ENCODE measurements around the gene ARHGEF16. TPM values are rescaled to one million over a fixed set of nuclear protein-coding genes. Genes with fewer than 3 reads are reported as not detected.

The ARHGEF16 gene
- total RNA-seq, 4 donors from 2014 or later: 0.42 to 0.98 (median 0.69) TPM

DNA sequence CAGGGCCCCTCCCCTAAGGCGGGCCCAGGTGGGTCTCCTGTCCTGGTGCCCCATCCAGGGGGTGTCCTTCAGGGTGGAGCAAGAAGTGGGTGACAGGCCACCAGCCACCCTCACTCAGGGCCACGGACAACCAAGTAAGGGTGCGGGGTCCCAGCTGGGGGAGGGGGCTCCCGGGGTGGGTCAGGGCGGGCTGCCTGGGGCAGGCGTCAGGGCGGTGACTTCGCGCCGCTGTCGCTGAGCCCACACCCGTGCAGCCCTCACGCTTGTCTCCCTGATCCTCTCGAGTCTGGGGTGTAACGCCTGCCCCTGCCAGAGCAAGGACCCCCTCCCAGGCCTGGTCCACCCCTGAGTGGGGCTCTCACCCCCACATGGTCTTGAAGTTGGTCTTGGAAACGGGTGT, 22.2 kb downstream of the ARHGEF16 start:
- intact Hi-C loops (cut with DNase I): no loop called here
- TF ChIP-seq POLR2A (IDR thresholded peaks at IDR 0.05; ENCODE audit: low read depth): no peak
- no peak for TF ChIP-seq POLR2AphosphoS5 (IDR thresholded peaks at IDR 0.05)
- TF ChIP-seq, protein P1, sequence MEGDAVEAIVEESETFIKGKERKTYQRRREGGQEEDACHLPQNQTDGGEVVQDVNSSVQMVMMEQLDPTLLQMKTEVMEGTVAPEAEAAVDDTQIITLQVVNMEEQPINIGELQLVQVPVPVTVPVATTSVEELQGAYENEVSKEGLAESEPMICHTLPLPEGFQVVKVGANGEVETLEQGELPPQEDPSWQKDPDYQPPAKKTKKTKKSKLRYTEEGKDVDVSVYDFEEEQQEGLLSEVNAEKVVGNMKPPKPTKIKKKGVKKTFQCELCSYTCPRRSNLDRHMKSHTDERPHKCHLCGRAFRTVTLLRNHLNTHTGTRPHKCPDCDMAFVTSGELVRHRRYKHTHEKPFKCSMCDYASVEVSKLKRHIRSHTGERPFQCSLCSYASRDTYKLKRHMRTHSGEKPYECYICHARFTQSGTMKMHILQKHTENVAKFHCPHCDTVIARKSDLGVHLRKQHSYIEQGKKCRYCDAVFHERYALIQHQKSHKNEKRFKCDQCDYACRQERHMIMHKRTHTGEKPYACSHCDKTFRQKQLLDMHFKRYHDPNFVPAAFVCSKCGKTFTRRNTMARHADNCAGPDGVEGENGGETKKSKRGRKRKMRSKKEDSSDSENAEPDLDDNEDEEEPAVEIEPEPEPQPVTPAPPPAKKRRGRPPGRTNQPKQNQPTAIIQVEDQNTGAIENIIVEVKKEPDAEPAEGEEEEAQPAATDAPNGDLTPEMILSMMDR (IDR thresholded peaks at IDR 0.05): no peak
- TF ChIP-seq EP300 (IDR thresholded peaks at IDR 0.05): no peak
- DNase-seq (ENCODE audit: extremely low spot score): no peak
- Histone ChIP-seq H3K27me3 (peaks cover 0 to 35% (median 0%) of the 10 kb centered on the region in 4 donors), H3K9me3 (no peaks in the 10 kb centered on the region), H3K4me3 (no peak overlapping the region), H3K27ac (replicated peaks in 1 of 4) (no peak overlapping the region), H3K4me1 (peaks cover 0 to 6% (median under 1%) of the 10 kb centered on the region in 4 donors), H3K36me3 (no peaks in the 10 kb centered on the region)
- WGBS: 82% methylated on average over 10 of the region's 16 CpGs

DNA sequence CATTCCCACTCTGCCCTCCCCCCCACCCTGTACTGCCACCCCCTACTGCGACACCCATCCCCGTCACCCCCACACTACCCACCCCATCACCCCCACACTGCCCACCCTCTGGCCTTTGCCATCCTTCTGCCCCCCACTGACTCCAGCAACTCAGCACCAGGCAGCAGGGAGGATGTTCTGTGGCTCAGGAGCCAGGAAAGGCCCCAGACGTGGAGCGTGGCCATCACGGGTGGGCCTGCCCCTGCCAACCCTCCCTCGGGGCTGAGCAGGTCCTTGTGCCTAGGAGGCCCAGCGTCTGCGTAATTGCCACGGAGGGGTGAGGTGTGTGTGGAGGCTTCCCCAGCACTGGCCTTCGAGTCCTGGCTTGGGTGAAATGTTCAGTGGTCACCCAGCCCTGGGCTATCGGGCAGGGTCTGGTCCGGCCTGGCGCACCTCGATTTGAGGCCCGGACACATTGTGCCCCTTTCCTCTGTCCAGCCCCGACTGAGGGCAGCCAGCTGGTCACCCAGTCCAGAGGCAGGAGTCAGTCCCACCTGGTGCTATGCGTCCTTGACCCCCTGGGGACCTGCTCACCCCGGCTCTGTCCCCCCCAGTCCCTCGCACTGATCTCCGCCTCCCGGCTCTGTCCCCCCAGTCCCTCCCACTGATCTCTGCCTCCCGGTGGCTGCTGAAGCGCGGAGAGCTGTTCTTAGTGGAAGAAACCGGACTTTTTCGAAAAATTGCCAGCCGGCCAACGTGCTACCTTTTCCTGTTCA, 23.0 kb downstream of the ARHGEF16 start:
- H3K36me3 ChIP-seq: no peaks in the 10 kb centered on the region
- H3K9me3 ChIP-seq: no peaks in the 10 kb centered on the region
- peaks cover 0 to 40% (median 0%) of the 10 kb centered on the region in 4 donors for H3K27me3 ChIP-seq
- no peak overlapping the region for H3K27ac ChIP-seq (replicated peaks in 1 of 4)
- WGBS: 75% methylated on average over 23 of the region's 28 CpGs
- TF ChIP-seq POLR2AphosphoS5 (IDR thresholded peaks at IDR 0.05): no peak
- no peak for TF ChIP-seq POLR2A (IDR thresholded peaks at IDR 0.05; ENCODE audit: low read depth)
- no peak for TF ChIP-seq EP300 (IDR thresholded peaks at IDR 0.05)
- TF ChIP-seq, protein P1 (IDR thresholded peaks at IDR 0.05): no peak
- no peaks in the 10 kb centered on the region for H3K4me1 ChIP-seq
- no peak overlapping the region for H3K4me3 ChIP-seq
- DNase-seq (ENCODE audit: extremely low spot score): no peak
- intact Hi-C loops (cut with DNase I): no loop called here

DNA sequence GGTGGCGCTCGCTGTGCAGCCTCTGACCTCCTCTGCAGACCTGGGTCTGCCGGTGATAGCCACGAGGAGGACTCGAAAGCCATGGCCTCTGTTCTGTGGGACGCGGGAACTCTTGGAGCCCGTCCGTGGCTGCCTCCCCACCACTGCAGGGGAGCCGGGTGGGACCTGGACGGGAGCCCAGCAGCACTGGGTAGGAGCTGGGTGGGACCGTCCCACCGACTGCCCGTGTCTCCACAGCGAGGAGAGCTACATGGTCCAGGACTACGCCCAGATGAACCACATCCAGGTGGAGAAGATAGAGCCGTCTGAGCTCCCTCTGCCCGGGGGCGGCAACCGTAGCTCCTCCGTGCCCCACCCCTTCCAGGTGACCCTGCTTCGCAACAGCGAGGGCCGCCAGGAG, 23.7 kb downstream of the ARHGEF16 start:
- no peak overlapping the region for H3K4me3 ChIP-seq
- 78% methylated on average over 19 of the region's 24 CpGs for WGBS
- no peak overlapping the region for H3K27ac ChIP-seq (replicated peaks in 1 of 4)
- no peaks in the 10 kb centered on the region for H3K4me1 ChIP-seq
- no peak for TF ChIP-seq EP300 (IDR thresholded peaks at IDR 0.05)
- no peak for TF ChIP-seq POLR2AphosphoS5 (IDR thresholded peaks at IDR 0.05)
- TF ChIP-seq, protein P1 (IDR thresholded peaks at IDR 0.05): no peak
- no peak for TF ChIP-seq POLR2A (IDR thresholded peaks at IDR 0.05; ENCODE audit: low read depth)
- no peak for DNase-seq (ENCODE audit: extremely low spot score)
- no peaks in the 10 kb centered on the region for H3K9me3 ChIP-seq
- intact Hi-C loops (cut with DNase I): no loop called here
- peaks cover 0 to 42% (median 0%) of the 10 kb centered on the region in 4 donors for H3K27me3 ChIP-seq
- no peaks in the 10 kb centered on the region for H3K36me3 ChIP-seq

DNA sequence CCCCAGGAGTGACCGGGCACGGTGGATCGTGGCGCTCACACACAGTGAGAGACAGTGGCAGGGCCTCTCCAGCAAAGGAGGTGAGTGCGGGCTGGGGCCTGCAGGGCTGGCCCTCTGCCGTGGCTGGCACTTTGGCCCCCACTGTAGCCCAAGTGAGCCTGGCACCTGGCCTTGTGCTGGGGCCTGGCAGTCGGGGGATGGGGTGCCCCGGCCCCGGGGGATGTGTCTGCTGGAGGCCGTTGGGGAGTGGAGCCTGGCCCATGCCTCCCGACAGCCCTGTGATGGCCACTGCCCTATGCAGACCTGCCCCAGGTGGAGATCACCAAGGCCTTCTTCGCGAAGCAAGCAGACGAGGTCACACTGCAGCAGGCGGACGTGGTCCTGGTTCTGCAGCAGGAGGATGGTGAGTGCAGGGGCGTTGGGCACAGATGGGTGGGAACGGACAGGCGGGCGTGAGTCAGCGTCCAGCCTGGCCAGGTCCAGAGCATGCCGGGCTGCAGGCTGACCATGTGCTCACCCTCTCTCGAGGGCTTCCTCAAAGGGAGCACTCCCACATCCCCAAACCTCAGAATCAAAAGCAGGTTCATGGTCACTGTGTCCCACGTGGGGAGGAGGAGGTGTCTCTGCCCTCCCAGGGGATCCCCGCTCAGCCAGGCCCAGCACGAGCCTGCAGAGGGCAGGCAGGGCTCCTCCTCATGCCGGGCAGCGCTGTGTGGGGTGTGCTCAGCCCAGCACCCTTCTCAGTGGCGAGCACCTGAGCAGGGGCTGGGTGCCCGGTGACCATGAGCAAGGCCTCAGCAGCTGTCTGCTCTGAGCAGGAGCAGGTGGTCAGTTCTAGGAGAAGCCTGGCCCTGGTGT, 25.3 kb downstream of the ARHGEF16 start:
- DNase-seq (ENCODE audit: extremely low spot score): no peak
- intact Hi-C loops (cut with DNase I): no loop called here
- Histone ChIP-seq H3K27ac (replicated peaks in 1 of 4) (no peak overlapping the region), H3K9me3 (no peaks in the 10 kb centered on the region), H3K36me3 (no peaks in the 10 kb centered on the region), H3K4me3 (no peak overlapping the region), H3K4me1 (no peaks in the 10 kb centered on the region), H3K27me3 (peaks cover 0 to 38% (median 0%) of the 10 kb centered on the region in 4 donors)
- 77% methylated on average over 22 of the region's 30 CpGs for WGBS
- no peak for TF ChIP-seq EP300 (IDR thresholded peaks at IDR 0.05)
- TF ChIP-seq POLR2AphosphoS5 (IDR thresholded peaks at IDR 0.05): no peak
- no peak for TF ChIP-seq POLR2A (IDR thresholded peaks at IDR 0.05; ENCODE audit: low read depth)
- TF ChIP-seq, protein P1 (IDR thresholded peaks at IDR 0.05): no peak
